DOHH2 (cell line): ENCODE results near the gene GAS6.

Experiments used
- CTCF ChIP-seq: fragments of 200-600 bp; sonication (generic); IDR thresholded peaks from one replicate; pipeline ENCODE4 v1.5.1; 2014; ENCODE audit warnings: antibody characterized with exemption, mild to moderate bottlenecking, low read depth, low read length; ENCODE audit not compliant: poor library complexity, severe bottlenecking
- EZH2phosphoT487 ChIP-seq: fragments of 200-600 bp; sonication (generic); IDR thresholded peaks from 2 replicates; pipeline ENCODE4 v1.6.1; 2017; ENCODE audit warnings: borderline replicate concordance, mild to moderate bottlenecking, antibody characterized with exemption, low read length, moderate library complexity, mixed read lengths

- TF ChIP-seq CTCF (no peak), EZH2phosphoT487 (no peak)
These were observed 17.1 kb upstream of the GAS6 start for GRCh38 chr13:113880651-113881611.
